Neutrophil (primary cell): ENCODE results near the gene KATNAL1.
"Not testable (repeated sequence)": the region's sequence is repeated elsewhere in the genome, so short reads cannot be mapped to it uniquely, and the experiment has no call there.

Experiments
- H3K27ac ChIP-seq: fragments of 200-600 bp; sonication (generic); 2 replicates; pipeline ENCODE4 v1.5.1; 2016; ENCODE audit warnings: mild to moderate bottlenecking, moderate library complexity
- H3K27me3 ChIP-seq: fragments of 200-600 bp; sonication (generic); 2 replicates; pipeline ENCODE4 v1.6.0; 2016; ENCODE audit warnings: mild to moderate bottlenecking
- H3K36me3 ChIP-seq: fragments of 200-600 bp; sonication (generic); 2 replicates; pipeline ENCODE4 v1.5.1; 2017
- H3K4me1 ChIP-seq, 2 experiments: fragments of 200-600 bp in 1 of 2; sonication (generic) in 1 of 2; 1 replicate in 1 of 2; 2 replicates in 1 of 2; pipeline versions ENCODE4 v1.5.1 to v1.6.1; 2013 to 2016; ENCODE audit warnings: low read depth in 1 of 2, low read length in 1 of 2, mild to moderate bottlenecking in 1 of 2, moderate library complexity in 1 of 2; ENCODE audit not compliant: control insufficient read depth in 1 of 2, insufficient read depth in 1 of 2
- H3K4me3 ChIP-seq, 2 experiments: fragments of 200-600 bp in 1 of 2; sonication (generic) in 1 of 2; 1 replicate in 1 of 2; 2 replicates in 1 of 2; pipeline ENCODE4 v1.5.1; 2013 to 2016; ENCODE audit warnings: low read depth in 1 of 2, low read length in 1 of 2, mild to moderate bottlenecking in 1 of 2, moderate library complexity in 1 of 2
- H3K9me3 ChIP-seq: fragments of 200-600 bp; sonication (generic); 2 replicates; pipeline ENCODE4 v1.5.1; 2016
- TF ChIP-seq, protein P1 (sequence below): fragments of 200-600 bp; sonication (generic); IDR thresholded peaks from 2 replicates; pipeline ENCODE4 v1.5.1; 2016; ENCODE audit warnings: antibody characterized with exemption

Gene KATNAL1

GRCh38 chr13:30181888-30182651, 125.3 kb downstream of the KATNAL1 start:
- no peaks in the 10 kb centered on the region for H3K4me1 ChIP-seq
- H3K4me3 ChIP-seq = no peak overlapping the region
- no peaks in the 10 kb centered on the region for H3K9me3 ChIP-seq
- TF ChIP-seq, protein P1, sequence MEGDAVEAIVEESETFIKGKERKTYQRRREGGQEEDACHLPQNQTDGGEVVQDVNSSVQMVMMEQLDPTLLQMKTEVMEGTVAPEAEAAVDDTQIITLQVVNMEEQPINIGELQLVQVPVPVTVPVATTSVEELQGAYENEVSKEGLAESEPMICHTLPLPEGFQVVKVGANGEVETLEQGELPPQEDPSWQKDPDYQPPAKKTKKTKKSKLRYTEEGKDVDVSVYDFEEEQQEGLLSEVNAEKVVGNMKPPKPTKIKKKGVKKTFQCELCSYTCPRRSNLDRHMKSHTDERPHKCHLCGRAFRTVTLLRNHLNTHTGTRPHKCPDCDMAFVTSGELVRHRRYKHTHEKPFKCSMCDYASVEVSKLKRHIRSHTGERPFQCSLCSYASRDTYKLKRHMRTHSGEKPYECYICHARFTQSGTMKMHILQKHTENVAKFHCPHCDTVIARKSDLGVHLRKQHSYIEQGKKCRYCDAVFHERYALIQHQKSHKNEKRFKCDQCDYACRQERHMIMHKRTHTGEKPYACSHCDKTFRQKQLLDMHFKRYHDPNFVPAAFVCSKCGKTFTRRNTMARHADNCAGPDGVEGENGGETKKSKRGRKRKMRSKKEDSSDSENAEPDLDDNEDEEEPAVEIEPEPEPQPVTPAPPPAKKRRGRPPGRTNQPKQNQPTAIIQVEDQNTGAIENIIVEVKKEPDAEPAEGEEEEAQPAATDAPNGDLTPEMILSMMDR = no peak
- no peaks in the 10 kb centered on the region for H3K36me3 ChIP-seq
- H3K27ac ChIP-seq = no peak overlapping the region
- no peaks in the 10 kb centered on the region for H3K27me3 ChIP-seq

- H3K4me3 ChIP-seq = no peak overlapping the region
- no peaks in the 10 kb centered on the region for H3K4me1 ChIP-seq
- no peaks in the 10 kb centered on the region for H3K27me3 ChIP-seq
- TF ChIP-seq, protein P1 = no peak
- H3K27ac ChIP-seq = no peak overlapping the region
- no peaks in the 10 kb centered on the region for H3K9me3 ChIP-seq
- no peaks in the 10 kb centered on the region for H3K36me3 ChIP-seq
Observed at GRCh38 chr13:30179597-30180276, 127.6 kb downstream of the KATNAL1 start.

DNA sequence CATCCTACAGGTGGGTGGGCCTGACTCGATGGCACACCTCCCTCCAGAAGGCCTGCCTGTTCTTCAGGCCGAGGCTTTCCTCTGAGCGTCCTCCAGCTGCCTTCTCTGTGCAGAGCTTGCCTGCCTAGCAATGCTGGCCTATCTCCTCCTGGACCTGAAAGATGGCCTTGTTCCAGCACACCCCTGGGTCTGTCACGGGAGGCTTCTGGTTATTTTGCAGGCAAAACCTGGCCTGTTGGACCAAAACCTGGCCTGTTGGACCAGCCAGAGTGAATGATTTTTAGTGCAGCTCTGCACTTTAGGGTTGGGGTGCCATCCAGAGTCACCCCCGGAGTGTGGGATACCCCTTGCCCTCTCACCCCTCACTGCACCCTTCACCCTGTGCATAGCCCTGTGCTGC, 128.4 kb downstream of the KATNAL1 start:
- Histone ChIP-seq H3K27ac (no peak overlapping the region), H3K36me3 (no peaks in the 10 kb centered on the region), H3K4me1 (no peaks in the 10 kb centered on the region), H3K9me3 (no peaks in the 10 kb centered on the region), H3K27me3 (no peaks in the 10 kb centered on the region), H3K4me3 (no peak overlapping the region)
- TF ChIP-seq, protein P1 = no peak

DNA sequence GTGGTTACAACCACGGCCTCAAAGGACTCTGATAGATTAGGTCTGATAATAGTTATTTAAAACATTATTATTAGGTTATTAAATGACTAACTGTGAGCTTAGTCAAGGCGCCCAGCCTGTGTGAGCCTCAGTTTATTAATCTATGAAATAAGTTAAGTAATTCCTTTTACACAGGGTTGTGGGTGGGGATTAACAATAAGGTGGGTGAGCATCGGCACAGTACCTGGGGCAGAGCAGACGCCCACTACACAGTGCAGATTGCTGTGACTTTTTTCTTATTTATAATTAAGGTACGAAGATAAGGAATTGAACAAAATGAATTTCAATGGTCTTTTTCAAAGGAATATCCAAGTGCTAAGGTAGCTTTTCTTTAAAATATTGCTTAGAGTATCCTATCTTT, 132.2 kb downstream of the KATNAL1 start:
- H3K9me3 ChIP-seq = no peaks in the 10 kb centered on the region
- H3K36me3 ChIP-seq = no peaks in the 10 kb centered on the region
- TF ChIP-seq, protein P1 = no peak
- H3K4me1 ChIP-seq = peaks cover 0 to 13% of the 10 kb centered on the region in 2 experiments
- no peaks in the 10 kb centered on the region for H3K27me3 ChIP-seq
- no peak overlapping the region for H3K4me3 ChIP-seq
- no peak overlapping the region for H3K27ac ChIP-seq

DNA sequence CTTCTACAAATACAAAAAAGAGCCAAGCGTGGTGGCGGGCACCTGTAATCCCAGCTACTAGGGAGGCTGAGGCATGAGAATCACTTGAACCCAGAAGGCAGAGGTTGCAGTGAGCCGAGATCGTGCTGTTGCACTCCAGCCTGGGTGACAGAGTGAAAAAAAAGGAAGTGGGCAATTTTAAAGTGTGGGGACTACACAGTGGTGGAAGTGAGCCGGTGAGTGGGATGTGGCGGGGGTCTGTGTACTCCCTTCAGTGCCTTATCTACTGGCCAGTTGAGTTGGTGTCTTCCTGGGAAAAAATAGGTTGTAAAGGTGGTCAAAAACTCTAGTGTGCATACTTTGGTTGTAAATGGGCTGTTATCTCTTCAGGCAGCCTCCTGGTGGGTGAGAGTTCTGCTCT, 133.1 kb downstream of the KATNAL1 start:
- not testable (repeated sequence) for H3K27me3 ChIP-seq, H3K4me3 ChIP-seq, H3K27ac ChIP-seq, H3K36me3 ChIP-seq, H3K9me3 ChIP-seq
- peaks cover 0 to 13% of the 10 kb centered on the region in 2 experiments for H3K4me1 ChIP-seq

DNA sequence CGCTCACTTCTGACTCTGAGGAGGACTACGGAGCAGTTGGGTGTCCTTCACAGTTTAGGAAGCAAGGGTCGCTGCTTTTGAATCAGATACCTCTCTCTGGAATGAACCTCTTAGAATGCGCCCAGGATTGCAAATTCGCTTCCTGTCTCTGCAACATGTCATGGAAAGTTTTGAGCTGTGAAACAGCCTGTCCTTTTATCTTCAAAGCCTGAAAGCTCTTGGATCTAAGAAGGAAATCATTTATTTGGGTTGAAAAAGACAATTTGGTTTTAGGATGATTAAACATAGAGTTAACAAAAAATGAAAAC, 134.1 kb downstream of the KATNAL1 start:
- Histone ChIP-seq H3K4me1 (peaks cover 0 to 13% of the 10 kb centered on the region in 2 experiments), H3K36me3 (no peaks in the 10 kb centered on the region), H3K4me3 (no peak overlapping the region), H3K27ac (no peak overlapping the region), H3K27me3 (no peaks in the 10 kb centered on the region), H3K9me3 (no peaks in the 10 kb centered on the region)
- TF ChIP-seq, protein P1 = no peak
